T-helper 9 cell (primary cell): ENCODE measurements around the gene TM4SF18.
"Not testable (repeated sequence)": the region's sequence is repeated elsewhere in the genome, so short reads cannot be mapped to it uniquely, and the experiment has no call there.

Experiments
- DNase-seq: peaks from one replicate; pipeline ENCODE4 v3.0.0-alpha.2; 2020
- total RNA-seq, 2 donors: gene quantifications; one replicate each; lab custom pipeline; 2026; lab: John Stamatoyannopoulos, UW

Gene TM4SF18, protein sequence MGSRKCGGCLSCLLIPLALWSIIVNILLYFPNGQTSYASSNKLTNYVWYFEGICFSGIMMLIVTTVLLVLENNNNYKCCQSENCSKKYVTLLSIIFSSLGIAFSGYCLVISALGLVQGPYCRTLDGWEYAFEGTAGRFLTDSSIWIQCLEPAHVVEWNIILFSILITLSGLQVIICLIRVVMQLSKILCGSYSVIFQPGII
- total RNA-seq = 0 reads per million in 2 donors

DNA sequence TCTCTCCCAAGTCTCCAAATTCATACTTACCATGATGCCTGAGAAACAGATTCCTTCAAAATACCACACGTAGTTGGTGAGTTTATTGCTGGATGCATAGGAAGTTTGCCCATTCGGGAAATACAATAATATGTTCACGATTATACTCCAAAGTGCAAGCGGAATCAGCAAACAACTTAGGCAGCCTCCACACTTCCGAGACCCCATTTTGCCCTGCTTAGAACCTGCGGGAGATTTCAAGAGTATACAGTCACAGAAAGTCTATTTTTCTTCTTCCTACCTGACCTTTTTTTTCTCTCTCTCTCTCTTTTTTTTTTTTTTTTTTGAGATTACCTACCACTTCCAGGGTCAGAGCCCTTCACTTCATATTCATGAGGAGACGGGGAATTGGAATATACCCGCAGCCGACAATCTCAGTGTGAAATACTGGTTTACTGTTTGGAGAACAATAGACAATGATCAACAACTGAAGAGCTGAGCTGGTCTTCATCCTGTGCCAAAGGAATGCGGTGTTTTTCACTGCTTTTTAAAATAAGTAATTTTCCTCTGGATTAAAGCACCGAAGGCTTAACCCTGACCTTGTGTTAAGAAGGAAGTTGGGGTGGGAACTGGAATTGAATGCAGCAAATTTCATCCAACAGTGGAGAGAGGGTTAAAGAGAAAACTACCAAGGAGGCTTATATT, at the start of gene TM4SF18:
TM4SF18 (minus strand) TSS at position 461 of the 684 bp plus-strand sequence; CDS start at position 207, 254 bp downstream.
- no peak for DNase-seq

DNA sequence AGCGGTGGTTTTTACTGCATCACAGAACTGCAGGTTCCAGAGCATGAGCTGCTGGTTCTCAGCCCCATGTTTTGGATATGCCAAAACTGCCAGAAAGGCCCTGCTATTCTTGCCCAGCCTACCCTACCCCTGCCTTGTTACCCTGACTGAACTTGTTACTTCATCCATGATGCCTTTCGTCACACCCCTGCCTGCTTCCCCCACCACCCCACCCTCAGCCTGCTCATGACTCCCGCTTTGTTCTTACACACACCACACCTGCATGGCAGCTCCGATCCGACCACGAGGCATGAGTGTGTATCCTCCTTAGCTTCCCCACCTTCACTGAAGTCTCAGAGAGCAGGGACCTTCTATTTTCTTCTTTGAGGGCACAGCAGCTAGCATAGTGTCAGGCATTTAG, 49.1 kb upstream of the TM4SF18 start:
- DNase-seq = no peak

DNA sequence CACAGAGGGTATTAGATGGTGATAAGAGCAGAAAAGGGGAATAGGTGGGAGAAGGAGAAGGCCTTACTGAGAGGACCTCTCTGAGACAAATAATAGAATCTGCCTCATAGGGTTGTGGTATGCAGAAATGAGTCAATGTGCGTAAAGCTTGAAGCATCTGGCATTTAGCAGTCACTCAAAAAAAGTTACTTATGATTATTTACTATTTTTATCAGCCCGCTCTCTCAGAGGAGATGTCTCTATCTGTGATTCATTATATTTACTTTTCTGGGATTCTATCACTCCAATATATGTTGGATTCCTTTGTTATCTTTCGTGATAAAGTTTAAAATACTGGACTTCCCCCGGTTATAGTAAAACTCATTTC, 48.6 kb upstream of the TM4SF18 start:
- DNase-seq = no peak

DNA sequence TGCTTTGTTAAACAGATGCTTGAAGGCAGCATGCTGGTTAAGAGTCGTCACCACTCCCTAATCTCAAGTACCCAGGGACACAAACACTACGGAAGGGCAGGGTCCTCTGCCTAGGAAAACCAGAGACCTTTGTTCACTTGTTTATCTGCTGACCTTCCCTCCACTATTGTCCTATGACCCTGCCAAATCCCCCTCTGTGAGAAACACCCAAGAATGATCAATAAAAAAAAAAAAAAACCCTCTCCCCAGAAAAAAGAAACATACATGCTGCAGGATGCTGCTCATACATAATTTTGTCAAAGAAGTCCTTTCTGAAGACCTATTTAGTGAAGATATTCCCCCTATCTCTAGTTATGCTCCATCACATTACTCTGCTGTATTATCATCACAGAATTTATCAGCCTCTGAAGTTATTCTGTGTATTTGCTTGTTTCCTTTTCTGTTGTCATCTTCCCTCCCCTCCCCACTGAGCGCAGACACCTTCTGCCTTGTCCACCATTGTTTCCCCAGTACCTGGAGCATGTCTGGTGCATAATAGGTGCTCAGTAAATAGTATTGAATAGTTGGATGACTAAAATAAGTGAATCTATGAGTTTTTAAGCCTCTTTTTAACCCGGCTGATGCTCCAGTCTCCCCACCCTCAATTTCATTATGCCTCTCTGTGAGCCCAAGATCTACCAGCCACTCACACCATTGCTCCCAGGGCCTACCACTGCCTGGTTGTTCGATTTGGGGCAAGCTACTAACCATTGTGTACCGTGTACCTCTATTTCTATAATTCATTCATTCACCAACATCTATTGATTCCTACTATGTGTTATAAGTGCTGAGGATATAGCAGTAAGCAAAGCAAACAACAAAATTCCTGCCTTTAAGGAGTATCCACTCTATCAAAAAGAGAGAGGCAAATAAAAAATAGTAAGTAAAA, 48.0 kb upstream of the TM4SF18 start:
- no peak for DNase-seq

DNA sequence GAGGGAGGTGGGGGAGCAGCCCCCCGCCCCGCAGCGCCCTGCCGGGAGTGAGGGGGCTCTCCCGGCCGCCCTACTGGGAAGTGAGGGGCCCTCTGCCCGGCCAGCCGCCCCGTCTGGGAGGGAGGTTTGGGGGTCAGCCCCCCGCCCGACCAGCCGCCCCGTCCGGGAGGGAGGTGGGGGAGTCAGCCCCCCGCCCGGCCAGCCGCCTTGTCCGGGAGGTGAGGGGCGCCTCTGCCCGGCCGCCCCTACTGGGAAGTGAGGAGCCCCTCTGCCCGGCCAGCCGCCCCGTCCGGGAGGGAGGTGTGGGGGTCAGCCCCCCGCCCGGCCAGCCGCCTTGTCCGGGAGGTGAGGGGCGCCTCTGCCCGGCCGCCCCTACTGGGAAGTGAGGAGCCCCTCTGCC, 46.8 kb upstream of the TM4SF18 start:
- not testable (repeated sequence) for DNase-seq

DNA sequence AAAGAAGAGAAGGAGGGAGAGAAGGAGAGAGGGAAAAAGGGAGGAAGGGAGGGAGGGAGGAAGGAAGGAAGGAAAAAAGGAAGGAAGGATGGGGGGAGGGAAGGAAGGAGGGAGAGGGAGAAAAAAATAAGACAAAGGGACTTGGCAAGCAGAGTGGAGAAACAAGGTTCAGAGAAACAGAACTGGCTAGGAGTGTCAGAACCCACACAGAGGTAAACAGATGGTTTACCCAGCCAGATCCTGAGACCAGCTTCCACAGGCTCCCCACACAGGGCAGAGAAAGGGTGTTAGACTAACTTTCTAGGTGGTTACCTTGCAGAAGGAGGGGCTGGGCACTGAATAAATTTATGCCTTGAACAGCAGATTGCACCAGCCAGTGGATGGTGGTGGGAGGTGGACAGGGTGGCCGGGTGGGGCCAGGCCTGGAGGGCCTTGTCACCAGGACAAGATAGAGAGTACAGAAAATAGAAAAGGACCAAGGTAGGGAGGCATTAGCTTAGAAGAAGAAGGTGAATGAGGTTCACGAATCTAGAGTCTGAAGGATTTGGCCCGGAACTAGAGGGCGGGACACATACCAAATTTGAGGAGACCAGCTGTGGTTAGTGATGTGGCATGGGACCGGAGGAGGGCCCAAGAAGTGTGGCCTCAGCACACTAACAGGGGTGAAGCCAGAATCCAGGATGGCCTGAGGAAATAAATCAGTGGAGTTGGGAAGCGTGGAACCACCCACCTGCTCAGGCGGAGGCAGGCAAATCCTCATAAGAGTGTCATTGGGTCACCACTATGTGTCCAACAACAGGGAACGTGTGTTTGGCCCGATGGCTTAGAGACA, 45.3 kb upstream of the TM4SF18 start:
- no peak for DNase-seq

DNA sequence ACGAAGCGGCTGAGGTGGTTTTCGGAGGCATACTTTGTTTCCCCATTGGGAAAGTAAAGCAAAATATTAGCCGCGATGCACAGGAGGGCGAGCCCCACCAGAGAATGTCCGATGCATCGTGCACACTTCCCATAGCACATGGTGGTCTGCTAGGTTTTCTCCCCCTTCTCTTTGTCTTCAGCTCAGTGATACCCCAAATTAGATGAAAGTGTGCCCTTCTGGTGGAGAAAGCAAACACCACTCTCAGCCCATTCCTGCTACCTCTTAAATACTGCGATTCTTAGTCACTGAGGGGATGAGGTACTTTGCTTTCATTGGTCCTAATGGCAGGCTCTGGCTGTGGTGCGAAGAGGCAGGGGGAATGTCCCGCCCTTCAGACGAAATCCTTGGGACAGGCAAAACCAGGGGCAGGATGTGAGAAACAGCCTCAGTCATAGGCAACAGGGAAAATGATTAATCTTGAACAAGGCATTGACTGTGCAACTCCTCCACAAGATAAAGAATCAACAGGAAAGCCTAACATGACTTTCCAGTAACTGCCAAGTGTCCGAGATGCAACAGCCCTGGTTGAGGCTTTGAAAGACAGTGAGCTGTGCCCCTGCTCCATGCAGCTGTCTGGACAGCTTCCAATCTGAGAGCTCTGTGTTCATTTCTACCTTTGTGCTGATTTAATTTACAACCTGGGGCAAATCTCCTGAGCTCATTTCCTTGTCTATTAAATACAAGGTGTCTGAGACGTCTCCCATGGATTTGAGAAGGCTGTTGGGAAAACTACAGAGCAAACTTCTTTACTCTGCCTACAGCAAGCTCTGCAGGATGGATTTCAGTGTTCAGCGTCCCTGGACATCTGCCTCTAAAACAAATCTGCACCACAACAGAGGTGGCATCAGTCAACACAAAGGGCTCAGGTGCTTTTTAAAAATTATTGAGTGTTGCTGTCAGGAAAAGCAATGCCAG, 44.2 kb upstream of the TM4SF18 start, which contains the start of gene TM4SF1:
TM4SF1 (minus strand) TSS at position 242 of the 957 bp plus-strand sequence; CDS start at position 140, 102 bp downstream.
- DNase-seq = no peak

DNA sequence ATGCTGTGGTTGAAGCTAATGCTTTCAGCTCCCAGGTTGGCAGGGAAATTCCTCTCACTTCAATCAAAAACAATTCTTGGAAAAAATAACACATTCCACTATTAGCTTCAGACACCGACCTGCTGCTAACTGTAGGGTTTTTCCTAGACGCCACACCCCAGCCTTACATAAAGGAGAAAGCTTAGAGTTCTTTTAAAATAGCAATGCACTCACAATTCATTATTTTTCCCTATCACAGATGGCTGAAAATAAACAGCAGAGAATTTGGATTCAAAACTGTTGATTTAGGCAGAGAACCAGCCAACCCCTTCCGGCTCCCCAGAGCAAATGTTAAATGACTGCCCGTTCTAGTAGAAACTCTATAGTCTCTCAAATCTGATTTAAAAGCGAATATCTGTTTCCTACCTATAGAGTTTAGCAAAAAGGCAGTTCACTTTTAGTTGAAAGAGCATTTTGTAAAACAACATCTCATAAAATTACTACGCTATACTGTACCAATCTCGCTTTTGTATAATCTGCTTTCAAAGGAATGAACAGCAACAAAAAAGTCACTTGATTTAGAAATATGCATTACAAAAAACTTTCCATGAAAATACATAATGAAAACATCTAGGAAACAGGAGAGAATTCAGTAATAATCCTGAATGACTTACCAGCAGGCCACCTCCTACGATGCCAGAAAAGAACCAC, 43.4 kb upstream of the TM4SF18 start:
- DNase-seq = no peak

DNA sequence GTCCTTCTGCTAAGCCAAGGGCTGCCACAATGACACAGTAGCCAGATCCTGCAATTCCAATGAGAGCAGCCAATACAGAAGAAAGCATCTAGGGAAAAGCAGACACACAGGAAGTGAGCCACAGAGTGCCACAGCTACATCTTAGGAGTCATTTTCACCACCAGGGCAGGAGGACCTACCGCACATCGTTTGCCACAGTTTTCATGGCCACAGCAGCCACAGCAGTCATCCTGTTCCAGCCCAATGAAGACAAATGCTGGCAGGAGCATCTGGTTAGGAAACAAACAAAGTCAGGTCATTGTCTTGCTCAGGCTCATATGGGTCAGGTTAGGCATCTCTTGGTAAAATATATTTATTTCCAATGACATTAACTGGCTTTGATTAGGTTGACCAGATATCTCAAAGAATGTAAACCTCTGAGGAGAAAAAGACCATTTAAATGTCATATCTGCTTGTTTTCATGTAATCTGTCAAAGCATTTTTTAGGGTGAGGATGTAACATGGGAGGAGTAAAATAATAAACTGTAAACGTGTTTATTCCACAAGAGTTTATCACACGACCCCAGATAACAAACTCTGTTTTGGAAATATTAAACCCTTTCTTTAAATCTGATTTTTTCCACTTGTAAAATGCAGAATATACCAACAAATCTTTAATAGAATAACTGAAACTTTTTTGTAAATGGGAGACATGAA, 42.2 kb upstream of the TM4SF18 start:
- DNase-seq = no peak

DNA sequence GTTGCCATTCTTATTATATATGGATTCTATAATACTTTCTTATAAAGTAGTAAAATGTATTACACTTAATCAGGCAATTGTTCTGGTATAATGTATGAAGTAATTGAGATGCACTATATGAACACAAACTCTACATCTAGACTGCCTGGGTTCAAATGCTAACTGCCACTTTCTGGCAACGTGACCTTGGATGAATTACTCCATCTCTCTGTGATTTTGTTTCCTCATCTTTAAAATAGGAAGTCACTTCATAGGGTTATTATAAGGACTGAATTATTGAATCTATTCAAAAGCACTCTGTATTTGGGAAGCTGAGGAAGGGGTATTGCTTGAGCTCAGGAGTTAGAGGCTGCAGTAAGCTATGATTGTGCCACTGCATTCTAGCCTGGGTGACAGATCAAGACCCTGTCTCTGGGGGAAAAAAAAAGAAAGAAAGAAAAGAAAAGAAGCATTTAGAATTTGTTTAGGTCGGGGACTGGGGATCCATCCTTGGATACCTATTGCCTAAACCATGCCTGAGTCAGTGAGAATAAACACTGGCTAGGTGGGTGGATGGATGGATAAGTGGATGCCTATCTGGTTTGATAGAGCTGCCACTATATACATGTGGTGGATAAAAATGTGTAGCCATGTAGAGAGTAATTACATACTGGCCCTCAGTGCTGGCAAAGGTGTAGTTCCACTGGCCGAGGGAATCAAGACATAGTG, 41.5 kb upstream of the TM4SF18 start:
- no peak for DNase-seq

DNA sequence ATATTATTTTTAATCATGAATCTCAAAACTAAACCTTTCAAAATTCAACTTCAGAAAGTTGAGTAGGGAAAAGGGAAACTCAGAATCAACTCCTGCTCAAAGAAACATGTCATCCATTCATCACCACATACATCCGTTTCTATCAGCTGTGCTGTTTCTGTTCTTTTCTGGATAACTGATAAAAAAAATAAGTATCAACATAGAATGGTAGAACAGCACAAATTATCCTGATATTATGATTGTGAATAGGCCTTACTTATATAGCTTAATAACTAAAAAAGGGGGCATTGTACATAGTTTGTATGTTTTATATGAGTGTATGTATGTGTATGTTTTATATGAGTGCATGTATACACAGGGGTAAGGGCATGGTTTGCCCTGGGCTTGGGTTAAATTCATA, 41.0 kb upstream of the TM4SF18 start:
- DNase-seq = no peak

DNA sequence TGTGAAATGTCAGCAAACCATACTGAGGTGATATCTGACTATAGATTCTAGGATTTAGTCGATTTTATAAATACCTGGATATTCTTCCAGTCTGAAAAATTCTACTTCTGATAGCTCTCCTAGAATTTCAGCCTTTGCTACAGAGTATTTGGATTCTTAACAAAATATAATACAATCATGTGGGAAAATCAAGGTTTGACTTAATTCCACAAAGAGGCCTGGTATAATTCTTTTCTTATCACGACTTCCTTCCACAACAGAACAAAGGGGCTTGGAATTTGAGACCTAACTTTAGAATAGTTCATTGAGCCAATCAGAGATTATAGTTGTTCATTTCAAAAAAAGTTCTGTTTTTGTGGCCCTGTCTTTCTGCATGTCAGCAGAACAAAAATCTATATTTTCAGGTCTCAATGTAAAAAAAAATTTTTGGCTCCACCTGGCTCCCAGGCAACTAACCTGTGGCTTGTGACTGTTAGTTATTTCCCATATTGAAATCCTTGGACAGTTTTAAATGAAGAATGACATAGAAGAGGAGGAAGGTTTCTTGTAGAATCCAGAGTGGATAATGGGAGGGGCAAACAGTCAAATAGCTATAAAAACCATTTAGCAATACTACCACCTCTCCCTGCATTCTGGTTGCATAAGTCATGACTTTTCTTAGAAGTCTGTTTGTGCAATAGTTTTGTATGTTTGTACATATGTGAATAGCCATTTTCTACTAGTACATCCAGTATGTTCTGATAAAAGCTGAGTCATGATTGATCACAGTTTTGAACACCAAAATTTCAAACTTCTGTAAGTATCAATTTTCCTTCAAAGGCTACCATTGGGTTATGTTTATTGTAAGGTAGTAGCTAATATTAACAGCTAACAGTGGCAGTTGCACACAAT, 40.0 kb upstream of the TM4SF18 start:
- DNase-seq = no peak

DNA sequence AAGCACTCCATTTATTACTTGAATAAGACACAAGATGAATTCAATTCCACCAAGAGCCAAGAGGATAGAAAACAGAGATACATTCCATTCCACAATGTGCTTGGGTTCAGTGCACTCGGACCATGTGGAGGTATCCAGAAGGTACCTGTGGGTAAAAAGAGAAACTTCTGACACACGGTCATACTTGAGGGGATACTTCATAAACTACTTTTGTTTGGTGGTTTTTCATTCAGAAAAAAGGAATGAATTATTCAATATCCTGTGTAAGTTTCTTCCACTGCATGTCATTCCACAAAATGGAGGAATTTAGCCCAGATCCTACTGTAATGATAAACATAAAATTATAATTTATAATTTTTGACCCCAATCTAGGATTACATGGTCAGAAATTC, 38.3 kb upstream of the TM4SF18 start:
- DNase-seq = no peak

DNA sequence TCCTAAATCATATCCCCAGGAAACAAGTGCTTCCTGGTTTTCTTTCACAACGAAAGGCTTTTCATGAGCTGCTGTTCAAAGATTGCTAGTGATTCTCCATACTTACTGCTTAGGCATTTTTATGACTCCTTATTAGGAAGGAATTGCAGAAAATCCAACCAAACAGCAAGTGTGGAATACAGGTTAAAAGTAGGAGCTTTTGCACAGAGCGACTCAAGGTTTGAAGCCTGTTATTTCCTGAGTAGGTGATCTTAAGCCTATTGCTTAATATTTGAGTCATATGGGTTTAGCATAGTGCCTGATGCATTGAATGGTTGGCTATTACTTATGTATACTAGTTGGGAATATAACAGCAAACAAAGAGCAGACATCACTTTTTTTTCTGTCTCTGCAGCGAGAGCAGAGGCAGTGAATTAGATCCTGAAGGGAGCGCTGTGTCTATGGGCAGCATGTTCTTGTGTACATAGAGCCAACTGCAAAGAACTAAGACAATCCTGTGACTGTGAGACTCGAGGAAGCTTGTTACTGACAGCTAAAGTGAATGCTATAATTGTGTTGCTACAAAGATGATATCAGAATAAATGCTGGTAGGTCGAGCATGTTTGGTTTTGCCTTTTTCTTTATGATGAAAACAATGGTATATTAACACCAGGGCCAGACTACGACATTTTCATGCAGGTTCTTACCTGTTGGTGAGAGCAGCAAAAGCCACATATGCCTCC, 37.7 kb upstream of the TM4SF18 start:
- no peak for DNase-seq

DNA sequence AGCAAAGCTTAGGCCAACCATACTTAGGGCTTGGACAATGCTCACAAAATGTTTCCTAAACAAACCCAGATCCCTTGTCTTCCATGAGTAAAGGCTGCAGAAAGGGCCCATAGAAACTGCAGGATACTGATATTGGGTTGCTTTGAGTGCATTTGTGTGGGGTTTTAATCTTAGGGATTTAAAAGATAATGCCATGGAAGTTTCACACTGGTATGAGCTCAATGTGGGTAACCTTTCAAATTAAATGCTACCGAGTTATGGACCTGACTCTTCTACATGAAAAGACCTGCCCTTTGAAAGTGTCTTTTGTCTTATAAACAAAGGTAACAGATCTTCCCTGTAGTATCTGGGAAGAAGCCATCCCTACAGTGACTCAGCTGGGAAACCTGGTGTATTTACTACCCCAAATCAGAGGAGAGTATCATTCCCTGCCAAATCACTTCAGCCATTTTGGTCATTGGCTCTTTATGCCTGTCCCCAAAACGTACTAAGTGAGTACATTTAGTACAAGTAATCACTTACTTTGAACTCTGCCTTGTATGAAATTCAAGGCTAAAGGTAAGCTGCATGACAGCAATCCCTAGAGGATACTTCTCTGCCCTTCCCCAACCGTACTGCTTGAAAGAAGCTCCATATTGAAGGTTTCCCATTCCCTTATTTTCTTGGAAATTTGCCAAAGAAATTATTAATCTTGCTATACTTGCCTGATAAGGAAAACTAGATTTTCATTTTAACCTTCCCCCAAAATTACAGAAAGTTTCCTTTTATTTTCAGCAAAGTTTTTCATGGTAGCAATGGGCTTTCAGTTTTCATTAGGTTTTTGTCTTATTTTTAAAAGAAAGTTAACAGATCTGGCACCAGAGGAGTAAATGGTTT, 36.8 kb upstream of the TM4SF18 start:
- no peak for DNase-seq

DNA sequence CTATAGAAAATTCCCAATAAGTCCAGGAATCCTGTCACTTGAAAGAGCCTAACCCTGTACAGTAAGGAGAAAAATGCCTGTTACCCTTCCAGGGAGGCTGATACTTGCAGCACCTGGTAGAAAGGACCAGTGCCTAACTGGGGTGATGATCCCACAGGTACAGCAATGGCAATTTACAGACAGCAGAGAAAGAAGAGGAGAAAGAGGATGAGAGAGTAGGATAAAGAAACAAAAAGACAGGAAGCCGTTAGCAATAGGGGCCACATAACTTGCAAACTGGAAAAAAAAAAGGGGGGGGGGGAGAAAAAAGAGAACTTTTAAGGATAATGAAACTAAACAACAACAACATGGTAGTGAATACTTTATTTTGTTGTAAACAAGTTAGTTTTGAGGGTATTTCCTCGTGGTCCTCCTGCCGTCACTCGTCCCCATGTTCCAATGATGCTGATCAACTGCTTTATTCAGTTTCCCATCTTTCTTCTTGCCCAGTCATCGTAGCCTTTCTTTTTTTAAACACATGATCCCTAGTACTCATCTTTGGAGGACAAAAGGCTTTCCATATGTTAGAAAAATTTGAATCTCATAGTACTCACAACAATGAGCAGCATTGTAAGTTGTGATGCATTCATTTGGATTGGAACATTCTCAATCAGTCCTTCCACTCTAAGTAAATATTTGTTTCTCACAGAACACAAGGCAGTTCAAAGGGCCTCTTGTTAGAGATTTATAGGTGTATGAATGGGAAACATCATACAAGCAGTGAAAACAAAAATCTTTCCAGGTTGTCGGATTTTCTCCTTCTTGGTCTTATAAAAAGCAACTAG, 35.5 kb upstream of the TM4SF18 start:
- no peak for DNase-seq
